Fibroblast of skin of right biceps (primary cell): ENCODE measurements around the gene DPF3.
A peak's percentile ranks its signal among the peaks of the same experiment; 100 is the strongest.

Experiments used
- DNase-seq: peaks from one replicate; pipeline ENCODE4 v3.0.0-alpha.2; 2013

The DPF3 gene

DNA sequence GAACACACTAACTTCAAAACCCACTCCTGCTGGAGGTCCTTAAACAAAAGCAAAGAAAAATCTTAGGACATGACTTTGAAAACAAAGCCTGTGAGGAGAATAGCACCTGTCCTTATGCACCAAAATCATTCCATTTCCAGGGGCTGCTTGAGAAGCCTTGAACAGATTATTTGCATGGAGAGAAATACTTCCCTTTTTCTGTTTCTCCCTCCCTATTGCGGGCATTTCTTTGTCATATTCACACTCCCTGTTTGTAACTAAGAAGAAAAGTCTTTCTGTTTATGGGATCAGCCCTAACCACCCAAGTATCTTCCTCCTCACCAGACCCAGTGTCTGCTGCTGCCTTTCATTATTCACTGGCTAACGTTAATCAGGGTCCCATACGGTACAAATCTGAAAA, 218.8 kb downstream of the DPF3 start:
- no peak for DNase-seq

DNA sequence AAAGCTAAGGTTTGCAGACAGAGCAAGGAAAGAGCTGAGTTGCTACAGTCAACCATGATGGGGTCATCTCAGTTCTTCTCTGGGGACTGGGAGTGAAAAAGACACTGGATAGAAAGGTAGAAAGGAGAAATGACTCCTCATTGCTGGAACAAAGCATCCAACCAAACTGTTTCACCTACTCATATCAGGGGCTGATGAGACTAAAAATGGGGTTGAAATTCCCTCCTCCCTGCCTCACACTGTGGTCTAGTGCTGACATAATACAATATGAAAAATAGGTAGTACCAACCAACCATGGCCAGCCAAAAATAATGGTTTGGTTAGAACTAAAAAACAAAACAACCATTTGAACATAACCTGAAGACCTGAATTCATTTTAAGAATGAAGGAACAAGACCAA, 220.7 kb downstream of the DPF3 start:
- no peak for DNase-seq

DNA sequence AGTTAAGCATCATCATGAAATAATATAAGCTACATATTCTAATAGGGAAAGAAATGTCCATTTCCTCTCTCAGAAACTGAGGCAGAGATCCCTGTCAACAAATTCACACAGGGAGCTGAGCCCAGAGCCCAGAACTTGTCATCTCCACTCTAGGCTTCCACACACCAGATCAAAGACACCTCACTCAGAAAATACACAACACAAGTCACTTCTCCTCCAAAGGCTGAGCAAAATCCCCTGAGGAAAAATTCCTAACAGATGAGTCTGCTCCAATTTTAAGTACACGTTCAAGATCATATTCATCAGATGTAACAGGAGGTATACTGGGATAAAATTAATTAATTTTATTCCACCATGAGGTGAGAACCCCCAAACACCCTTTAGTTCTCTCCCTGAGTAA, 227.3 kb downstream of the DPF3 start:
- DNase-seq, result peak; percentile 92

DNA sequence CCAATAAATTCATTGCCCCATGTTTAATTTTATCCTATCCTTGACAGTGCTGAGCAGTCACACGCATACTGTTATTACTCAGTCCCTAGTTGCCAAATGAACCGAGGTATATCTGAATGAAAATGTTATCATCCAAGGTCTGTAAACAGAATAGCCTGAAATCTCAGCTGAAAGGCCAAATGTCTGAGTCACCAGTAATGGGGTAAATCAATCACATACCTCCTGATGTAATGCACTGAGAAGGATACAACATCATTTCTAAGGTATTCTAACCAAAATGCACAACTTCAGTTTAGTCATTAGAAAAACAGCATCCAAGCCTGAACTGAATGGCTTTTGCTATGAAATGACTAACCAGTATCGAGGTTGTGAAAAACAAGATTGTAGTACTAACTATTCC, 228.6 kb downstream of the DPF3 start:
- peak; percentile 99 for DNase-seq

DNA sequence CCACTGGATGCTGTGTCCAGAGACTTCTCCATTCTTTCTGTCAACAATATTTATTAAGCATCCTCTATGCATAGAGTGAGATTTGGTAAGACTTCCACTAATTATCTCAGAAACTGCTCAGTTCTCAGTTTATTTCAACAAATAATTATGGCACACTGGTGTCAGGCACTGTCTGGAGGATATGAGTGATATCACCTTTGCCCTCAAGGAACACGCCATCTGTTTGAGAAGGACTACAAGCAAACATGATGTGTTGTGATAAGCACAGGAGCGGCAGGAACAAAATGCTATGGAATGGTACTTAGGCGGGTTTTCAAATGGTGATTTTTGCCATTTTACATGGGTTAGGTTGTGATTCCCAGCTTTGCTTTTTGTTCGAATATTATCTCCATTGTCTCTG, 229.2 kb downstream of the DPF3 start:
- no peak for DNase-seq

DNA sequence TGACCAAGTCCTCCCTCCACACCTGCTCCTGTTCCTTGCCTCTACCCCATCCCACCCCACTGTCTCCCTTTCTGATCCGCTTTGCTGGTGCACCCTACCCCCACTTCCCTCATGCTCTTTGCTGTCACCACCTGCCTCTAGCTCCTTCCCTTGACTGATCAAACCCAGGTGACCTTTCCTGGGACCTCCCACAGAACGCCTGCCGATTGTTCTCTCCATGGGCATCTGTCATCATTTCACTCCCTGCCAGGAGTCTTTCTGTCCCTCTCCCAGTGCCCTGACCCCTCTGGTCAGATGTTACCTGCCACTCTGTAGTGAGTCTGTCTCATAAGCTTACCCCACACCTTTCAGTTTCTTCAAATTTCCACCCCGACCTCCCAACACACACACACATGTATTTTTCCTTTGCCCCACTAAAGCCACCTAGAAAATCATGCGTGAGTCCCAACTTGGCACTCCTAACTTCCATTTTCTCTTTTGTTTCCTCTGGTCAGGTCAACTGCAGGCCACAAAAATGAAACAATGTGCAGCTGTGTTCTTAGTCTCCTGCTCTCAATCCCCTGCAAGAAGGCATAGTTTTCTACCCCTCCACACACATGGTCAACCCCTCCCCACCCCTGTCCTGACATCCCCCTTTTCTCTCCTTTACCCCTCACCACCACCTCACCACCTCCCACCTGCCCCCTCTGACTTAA, 229.8 kb downstream of the DPF3 start:
- no peak for DNase-seq

DNA sequence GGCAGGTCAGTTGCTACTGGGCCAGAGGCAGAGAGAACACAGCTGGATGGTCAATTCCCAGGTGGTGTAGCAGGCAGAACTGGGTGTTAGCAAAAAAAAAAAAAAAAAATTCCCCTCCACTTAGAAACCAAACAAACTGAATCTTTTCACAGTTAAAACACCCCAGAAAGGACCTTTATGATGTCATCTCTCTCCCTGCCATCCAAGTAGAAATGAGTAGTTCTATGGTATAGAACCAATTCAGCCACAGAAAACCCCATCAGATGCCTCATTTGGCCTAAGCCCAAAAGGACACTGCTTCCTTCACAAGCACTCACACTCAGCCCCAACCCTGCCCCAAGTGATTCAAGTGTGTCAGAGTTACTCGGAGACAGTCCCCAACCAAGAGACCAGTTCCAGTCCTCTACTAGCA, 230.8 kb downstream of the DPF3 start:
- DNase-seq, result no peak

DNA sequence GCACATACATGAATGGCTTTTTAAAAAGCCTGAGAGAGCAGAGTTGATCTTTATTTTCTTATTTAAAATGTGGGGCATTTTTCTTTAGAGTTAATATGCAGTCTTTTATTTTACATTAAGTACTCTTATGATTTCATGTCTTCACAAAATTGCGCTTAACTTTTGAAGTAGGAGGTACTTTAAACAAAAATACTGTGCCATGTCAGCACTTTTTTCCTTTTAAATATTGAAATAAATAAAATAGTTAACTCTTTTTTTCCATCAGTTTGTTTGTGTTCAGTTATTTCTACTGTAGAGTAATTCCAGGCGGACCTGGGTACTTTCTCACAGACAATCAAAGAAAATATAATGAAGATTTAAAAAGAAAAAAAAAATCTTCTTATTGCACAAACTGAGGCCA, 231.7 kb downstream of the DPF3 start:
- DNase-seq, result no peak

DNA sequence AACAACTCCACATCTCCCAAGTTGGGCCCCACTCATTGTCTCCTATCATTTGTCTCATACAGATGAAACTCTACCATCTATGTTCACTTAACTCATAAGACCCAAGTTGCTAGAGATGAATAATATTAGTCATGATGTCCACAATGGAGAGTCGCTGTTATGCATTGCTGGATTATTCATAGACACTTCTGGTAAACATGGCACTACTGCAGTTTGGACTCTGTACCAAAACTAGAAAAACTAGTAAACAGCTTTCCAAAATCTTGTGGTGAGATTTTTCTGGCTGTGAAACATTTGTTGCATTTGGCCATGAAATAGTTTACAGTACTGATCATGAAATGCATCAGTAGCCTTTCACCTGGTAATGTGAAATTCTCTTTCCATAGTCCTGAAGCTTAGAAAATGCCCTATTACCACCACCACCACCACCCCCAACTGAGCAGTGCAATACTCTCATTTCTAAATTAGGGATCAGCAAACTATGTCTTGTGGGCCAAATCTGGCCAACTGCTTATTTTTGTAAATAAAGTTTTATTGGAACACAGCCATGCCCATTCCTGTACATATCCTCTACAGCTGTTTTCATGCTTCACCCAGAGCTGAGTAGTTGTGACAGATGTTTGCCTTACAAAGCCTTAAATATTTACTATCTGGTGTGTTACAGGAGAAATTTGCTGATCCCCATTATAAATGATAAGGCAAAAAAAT, 236.5 kb downstream of the DPF3 start:
- no peak for DNase-seq

DNA sequence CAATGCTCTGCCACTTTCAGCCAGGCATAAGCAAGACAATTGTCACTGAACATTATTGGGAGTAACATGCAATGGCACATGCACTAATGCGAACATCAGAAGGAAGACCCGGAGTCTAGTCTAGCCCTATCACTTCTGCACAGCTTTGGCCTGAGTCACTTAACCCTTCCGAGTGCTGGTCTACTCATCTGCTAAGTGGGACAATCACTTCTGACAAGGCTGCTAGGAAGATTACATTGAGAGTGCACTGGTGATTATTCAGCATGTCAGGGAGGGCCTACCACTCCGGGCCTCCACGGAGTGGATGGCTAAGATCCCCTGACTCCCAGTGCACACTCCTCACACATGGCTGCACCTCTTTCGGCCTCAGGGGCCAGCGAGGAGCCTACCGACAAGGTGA, 240.9 kb downstream of the DPF3 start:
- DNase-seq, result no peak

DNA sequence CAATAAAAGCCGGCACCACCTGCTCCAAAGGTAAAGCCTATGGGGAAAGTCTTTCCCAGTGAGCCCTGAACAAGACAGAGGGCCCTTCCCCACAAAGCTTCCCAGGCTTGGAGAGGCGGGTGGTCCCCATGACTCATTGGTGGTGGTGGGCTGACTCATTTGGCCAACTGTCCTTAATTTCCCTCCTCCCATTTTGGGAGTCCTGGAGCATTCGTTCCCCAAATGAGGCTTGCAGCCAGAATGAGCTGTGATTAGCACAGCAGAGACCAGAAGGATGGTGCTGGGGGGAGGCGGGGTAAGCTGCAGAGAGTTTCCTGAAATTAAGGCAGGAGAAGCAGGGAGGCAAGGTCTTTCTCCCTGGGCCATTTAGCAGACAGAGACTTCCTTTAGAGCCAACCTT, 241.7 kb downstream of the DPF3 start:
- DNase-seq, result peak; percentile 87

DNA sequence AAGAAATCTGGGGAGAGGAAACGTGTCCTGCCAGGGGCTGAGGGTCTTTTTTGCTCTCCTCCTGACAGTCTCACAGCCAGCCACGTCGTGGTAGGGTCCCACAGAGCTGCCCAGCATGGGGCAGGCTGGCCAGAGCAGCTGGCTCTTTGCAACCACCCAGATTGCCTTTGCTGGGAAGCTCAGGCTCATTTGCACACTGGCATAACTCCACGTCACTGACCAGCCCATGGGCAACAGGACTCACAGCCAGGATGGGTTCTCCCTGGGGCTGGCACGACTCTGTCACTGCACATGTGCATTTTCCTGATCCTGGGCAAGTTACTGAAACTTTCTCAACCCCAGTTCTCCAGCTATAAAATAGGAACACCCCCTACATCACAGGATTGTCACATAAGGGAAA, 242.2 kb downstream of the DPF3 start:
- DNase-seq, result no peak

DNA sequence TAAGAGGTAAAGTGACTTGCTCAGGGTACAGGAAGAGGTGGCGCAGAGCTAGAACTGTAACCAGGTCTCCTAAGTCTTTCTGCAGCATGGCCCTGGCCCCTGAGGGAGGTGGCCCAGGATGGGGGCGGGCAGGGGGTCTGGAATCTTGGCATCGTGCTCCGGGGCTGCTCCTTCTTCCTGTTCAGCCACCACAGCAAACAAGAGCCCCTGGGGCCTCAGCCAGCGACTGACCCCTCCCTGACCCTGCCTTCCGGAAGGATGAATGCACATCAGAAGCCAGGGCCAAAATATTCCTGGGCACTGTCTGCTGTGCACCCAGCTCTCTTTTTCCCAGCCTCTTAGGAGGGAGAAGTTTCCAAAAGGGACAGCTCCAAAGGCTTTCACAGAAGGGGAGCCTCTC, 242.8 kb downstream of the DPF3 start:
- DNase-seq, result peak; percentile 70

DNA sequence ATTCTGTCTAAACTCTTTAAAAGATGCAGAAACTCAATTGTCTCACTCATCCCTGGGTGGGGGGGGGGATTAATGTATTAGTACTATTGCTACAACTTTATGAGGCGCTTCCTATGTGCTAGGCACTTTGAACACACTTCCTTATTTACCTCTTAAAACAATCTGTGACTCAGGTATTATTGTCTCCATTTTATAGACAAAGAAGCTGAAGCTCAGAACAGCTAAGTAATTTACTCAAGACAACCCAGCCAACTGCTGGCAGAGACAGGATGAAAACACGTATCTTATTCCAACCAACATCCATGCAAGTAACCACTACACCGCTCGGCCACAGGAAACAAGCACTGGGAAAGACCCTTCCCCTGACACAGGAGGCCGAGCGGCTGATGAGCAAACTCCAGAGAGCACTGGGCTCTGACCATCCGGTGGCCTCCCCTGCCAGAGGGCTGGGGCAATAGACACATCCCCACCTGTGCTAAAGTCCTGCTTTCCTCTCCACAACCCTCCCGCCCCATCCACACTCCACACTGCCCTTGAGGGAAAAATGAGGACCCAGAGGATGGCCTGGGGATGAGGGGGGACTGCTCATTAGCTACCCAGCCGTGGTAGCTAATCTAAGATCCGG, 244.2 kb downstream of the DPF3 start:
- no peak for DNase-seq

DNA sequence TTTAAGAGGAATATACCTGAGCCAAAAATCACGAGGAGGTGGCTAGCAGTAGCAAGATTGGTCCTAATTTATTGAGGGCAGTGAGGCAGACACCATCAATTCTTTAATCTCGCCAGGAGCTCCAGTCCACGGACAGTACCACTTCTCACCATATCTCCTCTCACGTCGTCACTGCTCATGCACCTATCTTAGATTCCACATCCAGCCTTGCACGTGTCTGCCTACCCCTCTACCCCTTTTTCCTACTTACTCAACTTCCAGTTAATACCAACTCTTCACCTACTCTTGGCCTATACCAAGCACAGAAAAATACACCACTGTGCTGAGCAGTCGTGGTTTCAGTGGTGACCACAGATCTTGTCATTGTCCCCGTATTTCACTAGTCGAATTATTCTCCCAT, 246.1 kb downstream of the DPF3 start:
- no peak for DNase-seq

DNA sequence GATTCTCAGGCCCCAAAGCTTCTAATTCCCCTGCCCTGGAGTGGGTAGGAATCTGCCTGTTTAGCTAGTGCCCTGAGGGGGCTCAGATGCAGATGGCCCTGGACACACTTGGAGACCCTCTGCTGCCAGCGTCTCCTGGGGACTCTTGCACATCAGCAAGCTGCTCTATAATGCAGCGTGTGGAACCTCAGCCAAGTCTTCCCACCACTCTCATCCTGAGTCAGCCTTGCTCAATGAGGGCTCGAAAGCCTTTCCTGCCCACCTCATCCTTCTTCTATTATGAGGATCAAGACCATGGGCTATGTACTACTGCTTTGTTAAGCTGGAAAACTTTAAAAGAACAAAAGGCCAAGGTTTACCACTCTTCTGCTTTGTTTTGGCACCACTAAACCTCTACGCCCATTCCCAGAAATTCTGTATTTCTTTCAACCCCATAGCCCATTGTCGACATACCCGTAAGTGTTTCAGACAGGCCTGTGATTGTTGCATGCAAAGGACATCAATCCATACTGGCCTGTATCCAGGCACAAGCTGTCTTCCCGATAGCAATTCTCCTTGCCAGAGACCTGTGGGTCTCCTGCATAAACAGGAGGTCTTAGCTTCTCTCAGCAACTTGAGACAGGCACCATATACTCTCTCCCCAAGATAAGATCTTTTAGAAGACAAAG, 246.9 kb downstream of the DPF3 start:
- DNase-seq, result peak; percentile 84

DNA sequence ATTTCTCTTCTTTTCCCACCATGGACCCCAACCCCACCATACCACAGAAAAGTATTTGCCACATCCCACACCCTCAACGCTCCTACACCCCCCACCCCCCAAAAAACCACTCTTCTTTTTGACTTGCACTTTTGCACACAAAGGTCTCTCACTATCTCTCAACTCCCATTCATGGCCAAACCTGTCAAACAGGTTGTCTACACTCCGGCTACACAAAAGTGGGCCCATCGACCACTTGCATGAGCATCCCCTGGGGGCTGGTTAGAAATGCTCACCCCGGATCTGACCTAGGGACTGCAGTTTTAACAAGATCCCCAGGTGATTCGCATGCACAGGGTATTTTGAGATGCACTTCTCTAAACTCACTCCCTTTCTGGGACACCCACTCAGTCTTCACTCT, 248.2 kb downstream of the DPF3 start:
- no peak for DNase-seq

DNA sequence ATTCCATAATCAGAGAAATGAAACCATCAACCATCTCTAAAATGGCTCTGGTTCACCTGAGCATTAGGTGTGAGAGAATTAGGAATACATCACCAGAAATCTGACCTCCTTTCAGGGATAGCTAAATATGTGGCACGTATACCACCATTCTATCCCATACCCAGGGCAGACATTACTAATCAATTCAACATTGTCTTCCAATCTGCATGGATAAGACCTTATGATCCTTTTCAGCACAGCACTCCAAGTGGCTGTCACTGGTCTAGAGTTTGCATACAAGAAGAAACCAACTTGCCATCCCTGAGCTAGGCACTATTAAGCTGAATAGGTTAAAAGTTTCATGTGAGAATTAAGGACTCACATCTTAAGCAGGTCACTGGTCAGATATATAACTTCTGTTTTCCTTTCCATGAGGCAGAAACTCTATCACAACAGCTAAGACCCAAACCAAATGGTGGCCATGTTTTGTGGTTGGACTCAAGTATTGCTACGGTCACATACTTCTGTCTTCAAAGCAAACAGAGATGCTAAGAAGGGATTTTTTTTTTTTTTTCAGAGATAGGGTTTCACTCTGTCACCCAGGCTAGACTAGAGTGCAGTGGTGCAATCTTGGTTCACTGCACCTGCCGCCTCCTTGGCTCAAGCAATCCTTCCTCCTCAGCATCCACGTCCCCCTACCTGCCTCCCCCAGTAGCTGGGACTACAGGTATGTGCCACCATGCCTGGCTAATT, 249.0 kb downstream of the DPF3 start:
- no peak for DNase-seq

DNA sequence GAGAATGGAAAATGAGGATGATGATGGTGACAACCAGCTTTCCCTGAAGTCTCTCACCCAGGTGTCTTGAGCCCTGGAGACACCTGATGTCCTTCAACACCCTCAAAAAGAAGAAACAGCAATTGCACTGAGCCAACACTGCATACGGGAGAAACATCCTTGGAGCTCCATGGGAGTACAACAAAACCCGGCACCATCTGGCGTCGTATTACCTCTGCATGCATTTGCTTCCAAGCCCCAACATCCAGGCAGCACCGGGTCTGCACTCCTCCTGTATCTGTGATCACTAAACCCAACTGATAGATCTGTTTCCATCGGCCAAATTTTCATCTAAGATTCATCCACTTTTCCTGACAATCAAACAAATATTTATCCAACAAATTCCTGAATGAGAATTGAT, 249.9 kb downstream of the DPF3 start:
- no peak for DNase-seq

DNA sequence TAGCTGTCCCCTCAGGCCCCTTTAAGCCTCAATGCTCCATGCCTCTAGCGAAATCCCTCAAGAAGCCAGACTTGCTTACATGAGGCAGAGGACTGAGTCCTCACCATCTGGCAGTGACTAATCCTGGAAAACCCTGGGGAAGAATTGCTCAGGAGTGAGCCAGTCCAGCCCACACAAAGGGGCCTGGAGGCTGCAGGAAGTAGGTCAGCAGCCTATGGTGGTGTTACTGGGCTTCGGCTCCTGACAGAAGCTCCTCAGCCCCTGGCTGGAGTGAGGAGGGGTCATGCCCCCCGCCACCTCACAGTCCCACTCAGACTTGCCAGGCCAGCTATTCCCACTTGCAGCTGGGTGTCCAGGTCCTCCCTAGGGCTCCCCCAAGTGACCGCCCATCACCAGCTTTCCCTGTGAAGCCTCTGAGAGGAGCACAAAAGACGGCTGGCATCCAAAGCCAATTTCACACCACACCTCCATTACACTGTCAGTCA, 250.5 kb downstream of the DPF3 start:
- DNase-seq, result peak; percentile 98

DNA sequence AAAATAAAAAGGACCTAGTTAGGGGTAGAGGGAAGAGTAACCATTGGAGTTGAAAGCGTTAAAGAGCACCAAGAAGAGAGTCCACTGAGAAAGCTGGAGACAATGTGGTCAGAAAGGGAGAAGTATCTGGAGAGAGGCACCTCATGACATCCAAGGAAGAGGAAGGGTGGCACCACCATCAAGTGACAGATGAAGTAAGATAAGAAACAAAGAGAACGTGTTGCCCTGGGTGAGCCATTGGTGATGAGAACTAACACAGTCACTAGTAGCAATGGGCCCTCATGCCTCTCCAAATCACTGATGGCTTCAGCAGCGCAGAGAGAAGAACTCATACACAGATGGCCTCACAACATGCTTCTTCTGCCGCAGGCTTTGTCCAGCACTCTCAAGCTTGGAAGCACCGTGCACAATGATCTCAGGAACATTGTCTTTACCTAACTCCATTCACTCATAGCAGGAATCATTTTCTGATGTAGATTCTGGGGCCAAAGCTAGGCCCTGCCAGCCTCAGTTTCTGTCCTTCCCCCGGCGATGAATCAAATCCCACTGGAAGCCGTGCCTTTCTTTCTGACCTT, 252.9 kb downstream of the DPF3 start:
- no peak for DNase-seq

DNA sequence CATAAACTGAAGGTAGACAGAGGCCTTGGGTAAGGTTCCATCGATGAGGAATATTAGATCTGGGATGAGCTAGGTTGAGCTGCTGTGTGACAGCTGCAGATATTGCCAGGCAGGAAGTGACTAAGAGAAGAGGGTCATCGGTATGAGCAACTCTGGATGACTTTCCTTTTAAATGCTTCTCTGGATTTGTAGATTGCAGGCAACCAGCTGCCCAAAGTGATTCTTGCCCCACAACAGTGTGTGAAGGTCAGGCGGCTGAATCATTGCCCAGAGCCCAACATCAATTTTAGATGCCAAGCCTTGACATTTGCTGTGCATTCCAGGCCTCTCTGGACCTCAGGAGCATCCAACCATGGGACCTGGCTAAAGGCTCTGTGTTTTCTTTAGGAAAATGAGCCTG, 255.9 kb downstream of the DPF3 start:
- peak; percentile 84 for DNase-seq

DNA sequence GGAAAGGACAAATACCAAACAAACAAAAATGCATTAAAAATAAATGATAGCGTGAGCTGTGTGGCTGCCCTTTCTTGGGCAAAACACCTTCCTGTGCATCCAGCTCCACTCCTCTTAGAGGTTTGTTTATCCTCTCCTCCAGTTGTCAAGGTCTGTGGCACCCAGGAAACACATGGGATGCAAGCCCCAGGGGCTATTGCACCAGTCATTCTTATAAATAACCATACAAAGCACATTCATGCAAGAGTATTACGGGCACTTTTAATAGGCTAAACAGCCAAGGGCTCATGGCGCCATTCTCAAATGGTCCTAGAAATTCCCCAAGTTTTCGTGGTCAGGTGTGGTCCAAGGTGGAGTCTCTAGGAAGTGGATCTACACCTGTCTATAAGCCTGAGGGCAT, 257.0 kb downstream of the DPF3 start:
- no peak for DNase-seq
